GM21390 (cell line): ENCODE data around the gene PRKCE.

Source experiments
- ATAC-seq: cut with Tn5 transposase; IDR thresholded peaks from one replicate; pipeline ENCODE4 v1.9.1; 2021; ENCODE audit not compliant: unreplicated experiment

PRKCE gene

DNA sequence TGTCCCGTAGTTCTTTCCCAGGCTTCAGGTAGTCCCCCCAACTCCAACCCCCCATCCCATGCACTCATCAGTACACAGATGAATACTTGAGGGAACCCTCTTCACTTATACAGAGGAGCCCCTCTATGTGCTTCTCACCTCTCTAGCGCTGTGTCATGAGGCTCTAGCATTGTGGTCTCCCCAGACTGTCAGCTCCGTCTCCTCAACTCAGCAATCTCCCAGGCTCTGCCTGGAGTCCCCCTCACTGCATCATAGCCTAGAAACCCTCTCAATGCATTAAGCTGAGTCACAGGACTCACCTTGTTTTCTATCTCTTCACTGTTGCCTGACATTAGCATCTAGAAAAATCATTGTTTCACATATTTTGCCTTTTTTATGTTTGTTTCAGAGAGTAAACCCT, 20.2 kb upstream of the PRKCE start:
- no peak for ATAC-seq

GRCh38 chr2:45631955-45632354, 19.5 kb upstream of the PRKCE start:
- no peak for ATAC-seq

GRCh38 chr2:45634223-45634622, 17.3 kb upstream of the PRKCE start:
- no peak for ATAC-seq

DNA sequence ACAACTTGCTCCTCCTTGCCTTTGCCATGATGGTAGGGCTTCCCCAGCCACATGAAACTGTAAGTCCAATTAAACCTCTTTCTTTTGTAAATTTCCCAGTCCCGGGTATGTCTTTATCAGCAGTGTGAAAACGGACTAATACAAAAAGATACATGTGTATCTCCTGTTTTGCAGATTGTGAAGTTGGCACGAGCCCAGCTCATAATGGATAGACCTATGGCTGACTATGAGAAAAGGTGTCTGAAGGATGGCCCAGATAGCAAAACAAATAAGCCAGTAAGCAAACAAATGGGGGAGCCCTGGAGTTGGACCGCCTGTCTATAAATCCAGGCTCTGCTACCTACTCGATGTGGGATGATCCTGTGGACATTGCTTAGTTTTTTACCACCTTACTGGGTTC, 15.5 kb upstream of the PRKCE start:
- no peak for ATAC-seq

DNA sequence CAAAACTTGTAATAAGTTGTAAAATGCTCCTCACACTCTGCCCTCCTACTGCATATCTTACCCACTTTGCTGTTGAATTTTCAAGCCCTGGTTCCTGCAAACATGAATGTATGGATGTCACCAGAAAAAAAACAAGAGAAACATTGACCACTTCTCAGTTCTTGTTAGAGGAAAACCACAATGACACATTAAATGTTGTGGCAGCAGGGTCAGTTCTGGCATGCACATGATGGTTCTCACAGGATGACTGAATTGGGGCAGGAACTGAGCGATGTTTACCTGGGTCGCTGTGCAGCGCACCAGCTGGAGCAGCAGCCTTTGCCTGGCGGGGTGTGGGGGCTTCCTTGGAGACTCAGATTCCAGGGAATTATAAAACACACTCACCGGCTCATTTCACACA, 14.0 kb upstream of the PRKCE start:
- peak; percentile 60 for ATAC-seq

DNA sequence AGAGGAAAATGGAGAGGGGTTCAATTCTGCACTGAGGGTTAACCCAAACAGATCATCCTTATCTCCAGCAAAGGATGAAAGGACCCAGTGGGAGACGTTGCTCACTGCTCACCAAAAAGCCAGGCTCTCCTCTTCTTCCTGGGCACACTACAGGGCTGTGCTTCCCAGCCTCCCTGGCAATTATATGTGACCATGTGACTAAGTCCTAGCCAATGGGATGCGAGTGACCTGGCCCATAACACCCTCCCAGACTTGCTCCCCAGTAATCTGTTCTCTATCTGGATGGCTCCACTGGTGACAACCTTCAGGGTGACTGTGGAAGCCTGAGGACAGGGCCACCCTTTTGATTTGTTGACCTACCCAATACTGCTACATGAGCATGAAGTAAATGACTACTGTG, 10.9 kb upstream of the PRKCE start:
- no peak for ATAC-seq

- ATAC-seq, result no peak
Measured at GRCh38 chr2:45643095-45643494, 8.4 kb upstream of the PRKCE start.

DNA sequence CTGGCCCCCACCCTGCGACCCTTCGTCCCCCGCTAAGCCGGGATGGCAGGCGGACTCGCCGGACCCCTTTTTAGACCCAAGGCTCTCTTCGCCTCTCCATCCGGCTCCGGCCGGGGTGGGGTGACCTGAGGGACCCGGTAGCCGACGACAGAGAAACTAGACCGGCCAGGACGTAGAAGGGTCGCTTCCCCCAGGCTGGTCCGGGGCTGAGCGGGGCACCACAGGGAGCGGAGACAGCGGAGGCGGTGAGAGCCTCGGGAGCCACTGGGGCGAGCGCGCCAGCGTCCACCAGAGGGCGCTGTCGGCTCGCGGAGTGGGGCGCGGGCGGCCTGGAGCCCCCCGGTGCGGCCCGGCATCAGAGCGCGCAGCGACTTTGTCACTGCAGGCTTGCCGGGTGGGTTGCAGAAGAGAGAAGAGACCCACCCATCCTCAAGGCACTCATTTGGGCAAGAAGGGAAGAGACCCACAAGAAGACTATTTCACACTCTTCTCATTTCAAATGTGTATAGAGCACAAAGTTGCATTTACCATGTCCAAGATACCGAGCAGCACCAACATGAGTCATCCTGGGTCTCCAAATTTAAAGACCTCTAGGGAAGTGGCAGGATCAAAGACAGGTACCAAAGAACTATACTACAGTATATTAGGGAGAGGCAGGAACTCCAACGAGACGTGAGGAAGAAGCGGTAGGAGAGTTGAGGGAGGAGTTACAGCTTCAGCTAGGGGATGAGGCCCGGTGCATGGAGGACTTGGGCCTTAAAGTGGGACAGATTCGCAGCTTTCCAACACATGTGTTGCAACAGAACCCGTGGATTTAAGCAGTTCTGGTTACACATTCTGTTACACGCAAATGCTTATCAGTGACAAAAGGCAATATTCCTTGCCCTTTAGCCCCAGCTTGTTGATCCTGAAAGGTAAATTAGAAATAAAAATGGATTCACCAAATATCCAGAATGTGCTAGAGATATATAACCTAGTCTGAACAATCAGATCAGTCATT, 7.6 kb upstream of the PRKCE start:
- peak; percentile 92 for ATAC-seq

DNA sequence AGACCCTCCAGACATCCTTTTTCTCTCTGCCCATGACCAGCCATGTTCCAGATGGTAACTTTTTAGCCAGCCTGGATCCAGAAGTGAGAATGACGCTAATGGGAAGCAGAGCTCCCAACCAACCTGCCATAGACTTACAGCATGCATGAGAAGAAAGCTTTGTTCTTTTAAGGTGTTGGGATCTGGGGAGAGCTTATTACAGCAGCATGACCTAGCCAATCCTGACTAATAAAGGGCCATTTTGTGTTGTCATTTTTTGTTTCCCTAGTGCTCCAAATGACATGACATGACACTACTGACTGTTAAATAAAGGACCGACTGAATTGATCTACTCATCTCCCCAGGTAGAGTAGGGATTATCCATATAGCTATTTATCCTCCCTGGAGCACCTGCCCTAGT, 5.2 kb upstream of the PRKCE start:
- ATAC-seq, result no peak

- no peak for ATAC-seq
Measured at GRCh38 chr2:45647356-45647755, 4.1 kb upstream of the PRKCE start.

DNA sequence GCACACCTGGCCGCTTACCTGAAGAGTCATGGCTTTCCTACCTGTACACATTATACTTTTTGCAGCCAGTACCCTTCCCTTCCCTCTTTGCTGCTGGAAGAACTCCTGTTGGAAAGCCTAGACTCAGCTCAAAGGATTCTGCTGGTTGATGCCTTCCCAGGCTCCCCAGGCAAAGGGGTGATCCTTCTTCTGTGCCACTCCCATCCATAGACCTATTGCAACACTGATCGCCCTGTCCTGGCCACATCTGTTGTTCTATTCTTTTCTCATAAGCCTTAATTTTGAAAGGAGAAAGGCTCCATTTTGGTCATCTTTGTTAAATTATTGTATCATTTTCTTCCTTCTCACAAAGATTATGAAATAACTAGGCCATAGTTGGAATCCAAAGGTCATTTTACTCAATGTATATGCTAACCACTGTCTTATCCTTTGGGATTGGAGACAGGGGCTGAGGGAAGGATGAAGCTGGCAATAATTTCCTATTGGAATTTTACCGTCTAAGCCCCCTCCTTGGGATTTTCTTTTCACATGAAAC, 3.4 kb upstream of the PRKCE start:
- ATAC-seq, result no peak

- ATAC-seq, result no peak
Measured at GRCh38 chr2:45648636-45649035, 2.8 kb upstream of the PRKCE start.

DNA sequence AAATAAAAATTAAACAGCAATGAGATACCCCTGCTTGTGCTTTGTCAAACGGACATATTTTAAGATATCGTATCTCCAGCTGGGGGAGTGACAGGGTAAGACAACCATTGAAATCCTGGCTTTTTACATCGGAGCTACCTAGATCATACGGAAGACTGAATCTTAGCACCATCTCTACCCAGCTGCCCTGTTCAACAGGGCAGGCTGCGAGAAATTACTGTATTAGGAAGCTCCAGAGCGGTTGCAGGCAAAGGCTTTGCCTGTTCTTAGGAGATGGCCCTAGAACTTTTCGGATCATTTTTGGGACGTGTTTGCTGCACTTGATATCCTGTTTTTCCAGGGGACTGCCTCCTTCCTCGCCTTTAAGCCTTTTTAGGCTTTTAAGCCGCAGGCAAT, 2.0 kb upstream of the PRKCE start:
- no peak for ATAC-seq

GRCh38 chr2:45649858-45650811, 1.3 kb upstream of the PRKCE start:
- peak; percentile 29 for ATAC-seq

DNA sequence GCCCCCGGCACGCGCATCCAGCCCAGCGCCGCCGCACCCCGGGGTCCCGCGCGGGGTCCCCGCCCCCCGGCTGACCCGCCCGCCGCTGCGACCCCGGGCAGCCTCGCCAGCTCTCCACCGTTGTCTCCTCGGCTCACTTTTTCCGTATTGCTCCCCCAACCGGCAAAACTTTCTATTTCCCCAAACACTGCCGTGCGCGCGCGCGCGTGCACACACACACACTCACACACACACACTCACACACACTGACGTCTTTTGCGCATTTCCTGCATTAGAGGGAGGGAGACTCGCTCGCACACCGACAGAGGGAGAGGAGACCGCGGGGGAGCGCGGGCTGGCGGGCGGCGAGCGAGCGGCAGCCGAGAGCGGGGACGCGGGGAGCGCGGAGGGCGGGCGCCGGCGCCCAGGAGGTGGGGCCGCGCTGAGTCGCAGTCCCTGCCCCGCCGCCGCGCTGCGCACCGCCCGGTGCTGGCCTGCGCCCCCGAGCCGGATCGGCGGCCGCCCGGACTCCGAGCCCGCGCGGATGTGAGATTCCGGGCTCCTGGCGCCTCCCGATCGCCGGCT, 542 bp upstream of the PRKCE start:
- peak; percentile 71 for ATAC-seq

GRCh38 chr2:45652090-45653031, 886 bp downstream of the PRKCE start:
- no peak for ATAC-seq

GRCh38 chr2:45653122-45653913, 1.8 kb downstream of the PRKCE start:
- no peak for ATAC-seq

DNA sequence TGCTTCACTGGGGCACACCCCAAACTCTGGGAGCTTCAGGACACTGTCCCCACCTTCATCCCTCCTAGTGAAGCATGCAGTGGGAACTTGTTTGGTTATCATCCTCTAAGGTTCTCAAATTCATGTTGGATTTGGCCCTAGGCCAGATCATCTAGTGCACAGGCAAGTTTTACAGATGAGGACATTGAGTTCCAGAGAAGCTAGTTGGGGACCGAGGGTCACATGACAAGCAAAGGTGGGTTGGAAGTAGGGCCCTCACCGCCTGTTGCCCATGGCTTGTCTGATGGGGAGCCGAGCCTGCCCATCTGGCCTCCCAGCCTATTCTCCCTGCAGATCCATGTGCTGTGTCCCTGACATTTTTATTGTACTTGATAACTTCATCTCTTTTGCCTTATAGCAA, 2.8 kb downstream of the PRKCE start:
- no peak for ATAC-seq

DNA sequence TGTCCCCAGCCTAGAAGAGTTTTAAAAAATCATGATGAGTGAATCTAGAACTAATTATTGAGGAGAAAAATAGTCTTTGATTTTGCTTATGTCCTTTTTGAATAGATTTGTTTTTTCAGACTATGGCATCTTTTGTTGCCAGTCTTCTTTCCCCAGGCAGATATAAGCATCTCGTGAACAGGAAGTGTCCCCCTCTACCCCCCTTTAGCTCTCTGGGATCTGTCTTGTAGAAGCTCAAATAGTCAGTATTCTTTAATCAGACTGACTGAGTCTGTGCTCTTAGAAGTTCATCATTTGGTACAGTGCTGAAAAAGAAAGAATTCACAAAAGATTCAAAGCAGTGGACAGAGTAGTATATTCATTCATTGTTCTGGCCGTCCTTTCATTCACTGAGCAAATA, 10.4 kb downstream of the PRKCE start:
- ATAC-seq, result no peak
